T47D (cell line): ENCODE results near the gene POC1A.

Experiments
- DNase-seq, 2 experiments: peaks; one replicate each; pipeline versions ENCODE4 v3.0.0 to v3.0.0-alpha.2; 2011 to 2012; ENCODE audit warnings: low read depth in 1 of 2, low spot score in 1 of 2
- JUND ChIP-seq: IDR thresholded peaks from 2 replicates; pipeline ENCODE4 v1.6.1; 2012; ENCODE audit warnings: low read depth
- in situ Hi-C: cut with HindIII; loops from 2 replicates; pipeline ENCODE4 v1.10.0; 2016; ENCODE audit warnings: low sequenced_read_pairs, low pct_unique_long_range_greater_than_20kb

Gene POC1A

GRCh38 chr3:52087731-52088130 lies 66.5 kb downstream of the POC1A start:
- TF ChIP-seq JUND: no peak
- in situ Hi-C loops: no loop called here

DNA sequence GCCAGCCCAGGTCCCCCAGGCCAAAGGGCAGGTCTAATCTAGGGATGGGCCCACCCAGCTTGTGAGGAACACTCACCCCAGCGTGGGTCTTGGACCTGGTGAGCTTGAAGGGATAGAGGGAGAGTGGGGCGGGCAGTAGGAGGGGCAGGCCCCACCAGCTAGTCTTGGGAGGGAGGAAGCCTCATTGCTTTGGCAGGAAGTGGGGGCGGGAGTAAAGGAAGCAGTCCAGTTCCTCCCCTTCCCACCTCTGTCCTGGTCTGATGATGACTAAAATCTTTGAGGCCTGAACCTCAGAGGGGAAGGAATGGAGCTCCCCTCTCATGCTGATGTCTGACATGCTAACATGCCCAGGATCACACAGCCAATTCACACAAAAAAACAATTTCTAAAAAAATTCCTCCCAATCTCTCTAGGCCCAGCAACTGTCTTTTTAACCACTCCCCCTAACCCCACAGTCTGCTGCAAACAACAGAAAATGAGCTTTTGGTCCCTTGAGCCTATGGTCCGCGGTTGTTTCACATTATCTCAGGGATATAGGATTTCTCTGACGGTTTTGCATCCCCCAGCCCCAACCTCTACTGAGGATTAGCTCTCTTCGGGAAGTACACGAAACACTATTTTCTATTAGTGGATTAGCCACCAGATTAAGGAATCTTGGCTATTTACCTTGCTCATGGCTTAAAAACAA lies 67.1 kb downstream of the POC1A start:
- TF ChIP-seq JUND: no peak
- in situ Hi-C loops: no loop called here
- DNase-seq: no peak

More at GRCh38 chr3:52087731-52088130, 66.5 kb downstream of the POC1A start:
- DNase-seq: no peak

GRCh38 chr3:52086461-52086860 lies 67.8 kb downstream of the POC1A start:
- no peak for TF ChIP-seq JUND
- no peak for DNase-seq
- in situ Hi-C loops: no loop called here

- no peak for DNase-seq
- in situ Hi-C loops: no loop called here
Observed at GRCh38 chr3:52085681-52086282, 68.4 kb downstream of the POC1A start.

DNA sequence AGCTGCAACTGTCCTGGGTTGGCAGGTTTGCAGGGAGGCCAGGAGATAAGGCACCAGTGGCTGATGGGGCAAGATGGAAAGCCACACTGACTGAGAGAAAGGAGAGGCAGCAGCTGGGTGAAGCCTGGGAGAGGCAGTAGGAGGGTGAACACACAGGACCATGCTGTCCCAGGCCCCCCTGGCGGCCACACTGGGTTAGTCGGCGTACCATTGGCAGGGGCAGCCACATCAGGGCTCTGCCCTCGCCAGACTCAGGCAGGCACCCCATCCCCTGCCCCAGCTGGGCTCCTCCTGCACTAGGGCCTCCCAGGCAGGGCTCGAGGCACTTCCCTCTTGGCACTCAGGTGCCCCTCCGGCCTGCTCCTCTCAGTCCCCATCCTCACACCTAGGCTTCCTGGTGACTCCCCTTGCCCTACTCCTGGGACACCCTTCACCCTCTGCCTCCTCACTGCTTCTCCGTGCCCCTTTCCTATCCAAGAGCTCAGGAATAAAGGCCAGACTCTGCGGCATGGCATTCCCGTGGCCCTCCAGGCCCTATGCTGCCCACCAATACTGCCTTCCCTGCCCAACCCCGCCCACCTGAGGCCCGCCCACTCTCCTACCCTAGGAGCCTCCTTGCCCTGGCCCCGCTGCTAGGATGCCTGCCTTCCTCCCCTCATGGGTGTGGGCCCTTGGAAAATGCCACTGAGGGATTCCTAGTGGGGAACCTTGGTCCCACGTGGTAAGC lies 69.1 kb downstream of the POC1A start:
- TF ChIP-seq JUND: no peak
- no peak for DNase-seq
- in situ Hi-C loops: no loop called here

More at GRCh38 chr3:52085681-52086282, 68.4 kb downstream of the POC1A start:
- TF ChIP-seq JUND: no peak

- no peak for TF ChIP-seq JUND
- no peak for DNase-seq
- in situ Hi-C loops: no loop called here
Observed at GRCh38 chr3:52084216-52084945, 69.8 kb downstream of the POC1A start.

GRCh38 chr3:52083556-52084087 lies 70.6 kb downstream of the POC1A start:
- in situ Hi-C loops: no loop called here
- no peak for DNase-seq
- no peak for TF ChIP-seq JUND

GRCh38 chr3:52082951-52083350 lies 71.3 kb downstream of the POC1A start:
- in situ Hi-C loops: no loop called here
- TF ChIP-seq JUND: no peak
- DNase-seq: no peak

- no peak for TF ChIP-seq JUND
Observed at GRCh38 chr3:52080830-52081719, 73.1 kb downstream of the POC1A start.

GRCh38 chr3:52079958-52080357 lies 74.3 kb downstream of the POC1A start:
- no peak for DNase-seq
- no peak for TF ChIP-seq JUND
- in situ Hi-C loops: no loop called here

More at GRCh38 chr3:52080830-52081719, 73.1 kb downstream of the POC1A start:
- DNase-seq: no peak
- in situ Hi-C loops: no loop called here

DNA sequence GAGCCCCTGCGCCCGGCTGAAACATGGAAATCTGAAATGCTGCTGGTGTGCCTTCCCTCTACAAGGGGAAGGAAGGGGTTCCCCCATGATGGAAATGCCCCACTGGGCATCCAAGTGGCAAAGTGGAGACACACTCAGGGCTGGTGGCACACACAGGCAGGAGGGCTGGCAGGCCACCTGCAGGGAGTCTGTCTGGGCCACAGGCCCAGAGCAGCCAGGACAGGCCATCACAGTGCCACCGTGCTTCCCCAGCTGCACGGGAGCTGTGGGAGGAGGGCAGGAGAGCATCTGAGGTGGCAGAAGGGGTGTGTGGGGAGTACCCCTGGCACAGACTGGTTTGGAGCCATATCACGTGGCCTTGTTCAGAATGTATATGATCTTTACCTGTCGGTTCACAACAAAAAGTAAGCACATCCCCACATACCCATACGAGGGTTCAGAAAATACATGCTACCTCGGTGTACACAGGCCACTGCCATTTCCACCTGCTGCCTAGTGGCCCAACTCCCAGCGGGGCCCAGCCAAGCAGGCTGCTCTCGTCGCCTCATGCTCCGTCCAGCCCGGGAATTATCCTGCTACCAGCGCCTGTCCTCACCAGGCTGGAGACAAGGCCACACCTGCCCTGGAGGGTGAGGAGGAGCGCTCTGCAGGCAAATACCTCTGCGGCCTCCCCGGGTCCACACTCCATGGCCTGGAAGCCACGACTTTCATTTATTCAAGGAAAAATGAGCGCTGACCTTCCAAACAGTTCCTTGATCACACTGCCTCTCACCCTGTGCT lies 75.3 kb downstream of the POC1A start:
- in situ Hi-C loops: no loop called here
- no peak for TF ChIP-seq JUND
- DNase-seq: no peak
